ENCODE measurements around the gene CPN2. TPM values are rescaled to one million over a fixed set of nuclear protein-coding genes. Genes with fewer than 3 reads are reported as not detected.

Gene CPN2
- total and polyA plus RNA-seq, 2 of the 8 experiments (the other 6 are each of a cell fraction or from before 2014, with no cell fraction given): 0.03 TPM; not detected in 1

- Histone ChIP-seq H3K27me3 (replicated peaks in 1 of 4; ENCODE audit: control insufficient read depth in 3 of 4, extremely low read depth in 1 of 4, insufficient read depth in 3 of 4, low read length in 3 of 4) (peaks cover 0 to 20% (median 11%) of the 10 kb centered on the region in 4 experiments; a peak in 6 of 7 replicates), H2BK12ac (ENCODE audit: low read depth, low read length) (no peak overlapping the region), H4K20me1 (replicated peaks in 1 of 2; ENCODE audit: control insufficient read depth in 1 of 2, insufficient read depth in 2 of 2, low read length in 2 of 2) (no peaks in the 10 kb centered on the region), H3K18ac (ENCODE audit: extremely low read depth, low read length) (no peak overlapping the region), H2BK15ac (ENCODE audit: low read length) (no peak overlapping the region), H3K4me3 (ENCODE audit: extremely low read depth in 1 of 4, insufficient read depth in 2 of 4, low read depth in 3 of 4, low read length in 4 of 4) (no peak overlapping the region), H3K56ac (replicated peaks; ENCODE audit: insufficient read length, low read depth, low read length) (no peak overlapping the region), H3K14ac (ENCODE audit: insufficient read length) (no peak overlapping the region), H3K36me3 (ENCODE audit: control insufficient read depth in 2 of 4, insufficient read depth in 4 of 4, low read length in 3 of 4) (no peaks in the 10 kb centered on the region), H2BK5ac (ENCODE audit: low read depth, low read length) (no peak overlapping the region), H3K4ac (replicated peaks; ENCODE audit: insufficient read length, low read depth, low read length) (no peak overlapping the region), H2BK120ac (replicated peaks; ENCODE audit: low read depth, low read length) (no peak overlapping the region), H2BK20ac (ENCODE audit: low read length) (no peak overlapping the region), H3K9ac (replicated peaks in 1 of 4; ENCODE audit: extremely low read depth in 1 of 4, low read depth in 3 of 4, low read length in 3 of 4) (no peak overlapping the region), H3K27ac (ENCODE audit: low read depth, low read length) (no peak overlapping the region), H4K5ac (ENCODE audit: insufficient read length, low read depth, low read length) (no peak overlapping the region), H3K9me3 (ENCODE audit: insufficient read depth in 2 of 2, low read depth in 1 of 2, low read length in 1 of 2) (no peaks in the 10 kb centered on the region), H3K4me1 (replicated peaks in 1 of 4; ENCODE audit: control insufficient read depth in 3 of 4, insufficient read depth in 4 of 4, low read length in 3 of 4) (peaks cover 4 to 22% (median 18%) of the 10 kb centered on the region in 4 experiments), H3K79me1 (ENCODE audit: low read depth, low read length) (no peaks in the 10 kb centered on the region), H2AFZ (ENCODE audit: low read length) (no peak overlapping the region), H3K79me2 (ENCODE audit: control insufficient read depth in 1 of 2, insufficient read depth in 2 of 2, low read length in 2 of 2) (no peaks in the 10 kb centered on the region), H3K23me2 (ENCODE audit: low read depth, low read length) (no peaks in the 10 kb centered on the region), H3K4me2 (ENCODE audit: insufficient read depth in 1 of 2, low read depth in 2 of 2, low read length in 2 of 2) (peak overlapping the region in 1 of 2 experiments; percentile 29; a peak in 2 of 4 replicates), H4K91ac (replicated peaks; ENCODE audit: insufficient read length, low read length) (no peak overlapping the region), H2AK5ac (ENCODE audit: low read depth, low read length) (no peak overlapping the region), H4K8ac (ENCODE audit: extremely low read depth, insufficient read depth, low read length) (no peak overlapping the region), H3K23ac (ENCODE audit: insufficient read length) (no peak overlapping the region)
- POLR2A ChIA-PET (ENCODE audit: partially characterized antibody): interaction anchor here (1.1 to 3.2 kb wide), 2 partner anchors 57 to 67 kb away, joined by 3 to 15 read pairs; no protein-coding TSS in a partner anchor
- DNase-seq (ENCODE audit: low read depth in 1 of 2, low spot score in 2 of 2): no peak
- TF ChIP-seq PHF8 (conservative IDR thresholded peaks at IDR 0.05; ENCODE audit: low read depth, low read length): no peak
- TF ChIP-seq CREB1 (IDR thresholded peaks at IDR 0.05): no peak
- TF ChIP-seq NANOG (IDR thresholded peaks at IDR 0.05; ENCODE audit: insufficient read depth, low read depth, low read length, poor library complexity, severe bottlenecking): peak; percentile 29
- TF ChIP-seq JUND (IDR thresholded peaks at IDR 0.05; ENCODE audit: low read length): no peak
- no peak for TF ChIP-seq TBP (IDR thresholded peaks at IDR 0.05; ENCODE audit: low read depth, low read length)
- TF ChIP-seq TCF12 (IDR thresholded peaks at IDR 0.05; ENCODE audit: low read depth, low read length): no peak
- TF ChIP-seq, protein P1, sequence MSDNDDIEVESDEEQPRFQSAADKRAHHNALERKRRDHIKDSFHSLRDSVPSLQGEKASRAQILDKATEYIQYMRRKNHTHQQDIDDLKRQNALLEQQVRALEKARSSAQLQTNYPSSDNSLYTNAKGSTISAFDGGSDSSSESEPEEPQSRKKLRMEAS (IDR thresholded peaks at IDR 0.05): no peak
- no peak for TF ChIP-seq EGR1 (IDR thresholded peaks at IDR 0.05; ENCODE audit: borderline replicate concordance, low read depth, low read length)
- CTCF ChIA-PET (ENCODE audit: partially characterized antibody): interaction anchor here (0.6 to 15.8 kb wide), 17 partner anchors 10 to 300 kb away, joined by 3 to 344 read pairs (median 4); partner anchors contain the start of genes CPN2, GP5 and LRRC15
- WGBS, 2 experiments (ENCODE audit: extremely low coverage in 1 of 2, insufficient coverage in 1 of 2, insufficient read length in 1 of 2, insufficient replicate concordance in 2 of 2, low coverage in 1 of 2, low lambda C conversion rate in 2 of 2, missing lambda C conversion rate in 1 of 2): 46% methylated on average over 5 of the region's 5 CpGs; no CpG with 5 or more reads in 1 of the 2 experiments
- FAIRE-seq: no peak
Measured at GRCh38 chr3:194339840-194340239, 11.3 kb downstream of the CPN2 start.

All from H1 (cell line).